WTC11 (cell line): ENCODE measurements around the gene PUDP.

Experiments used
- RORB ChIP-seq: fragments of 250-450 bp; sonication (Bioruptor Pico); IDR thresholded peaks from 2 replicates; pipeline ENCODE4 v1.9.0; 2021; ENCODE audit warnings: mild to moderate bottlenecking
- ZNF232 ChIP-seq: sonication (generic); formaldehyde crosslinking; IDR thresholded peaks from 2 replicates; pipeline ENCODE4 v1.8.0; 2022; ENCODE audit warnings: mild to moderate bottlenecking, missing genetic modification reagents
- TF ChIP-seq, protein P1 (sequence below): fragments of 250-450 bp; sonication (Bioruptor Pico); IDR thresholded peaks from 2 replicates; pipeline ENCODE4 v1.9.0; 2021; ENCODE audit warnings: mild to moderate bottlenecking
- TF ChIP-seq, protein P2 (sequence below): sonication (generic); formaldehyde crosslinking; IDR thresholded peaks from 2 replicates; pipeline ENCODE4 v1.8.0; 2022; ENCODE audit warnings: mild to moderate bottlenecking, missing genetic modification reagents

DNA sequence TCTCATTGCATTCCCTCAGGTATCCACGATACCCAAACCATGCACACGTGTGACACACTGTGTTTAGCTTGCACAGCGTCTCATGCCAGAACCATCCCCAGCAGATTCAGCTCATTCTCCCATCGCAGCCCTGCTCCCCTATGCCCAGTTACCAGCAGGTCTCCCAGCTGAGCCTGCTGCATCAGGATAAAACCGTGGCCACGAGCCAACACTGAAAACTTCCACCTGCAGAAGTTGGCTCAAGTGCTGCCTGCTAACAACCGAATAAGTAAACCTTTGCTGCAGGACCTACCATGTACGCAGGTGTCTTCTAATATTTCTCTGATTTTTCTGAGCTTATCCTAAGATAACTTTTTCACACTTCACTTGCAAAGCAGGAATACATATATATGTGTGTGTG lies 120.9 kb downstream of the PUDP start:
- no peak for TF ChIP-seq RORB
- no peak for TF ChIP-seq ZNF232 (CRISPR knock-in tag)
- TF ChIP-seq, protein P1, sequence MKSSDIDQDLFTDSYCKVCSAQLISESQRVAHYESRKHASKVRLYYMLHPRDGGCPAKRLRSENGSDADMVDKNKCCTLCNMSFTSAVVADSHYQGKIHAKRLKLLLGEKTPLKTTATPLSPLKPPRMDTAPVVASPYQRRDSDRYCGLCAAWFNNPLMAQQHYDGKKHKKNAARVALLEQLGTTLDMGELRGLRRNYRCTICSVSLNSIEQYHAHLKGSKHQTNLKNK (CRISPR knock-in tag) = no peak
- TF ChIP-seq, protein P2, sequence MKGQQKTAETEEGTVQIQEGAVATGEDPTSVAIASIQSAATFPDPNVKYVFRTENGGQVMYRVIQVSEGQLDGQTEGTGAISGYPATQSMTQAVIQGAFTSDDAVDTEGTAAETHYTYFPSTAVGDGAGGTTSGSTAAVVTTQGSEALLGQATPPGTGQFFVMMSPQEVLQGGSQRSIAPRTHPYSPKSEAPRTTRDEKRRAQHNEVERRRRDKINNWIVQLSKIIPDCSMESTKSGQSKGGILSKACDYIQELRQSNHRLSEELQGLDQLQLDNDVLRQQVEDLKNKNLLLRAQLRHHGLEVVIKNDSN = no peak
